ENCODE measurements around the gene SHQ1. TPM values are rescaled to one million over a fixed set of nuclear protein-coding genes. Genes with fewer than 3 reads are reported as not detected.

Gene SHQ1
- total and polyA plus RNA-seq, 2 of the 4 experiments (the other 2 are of a cell fraction): 10.4 to 19.4 TPM

DNA sequence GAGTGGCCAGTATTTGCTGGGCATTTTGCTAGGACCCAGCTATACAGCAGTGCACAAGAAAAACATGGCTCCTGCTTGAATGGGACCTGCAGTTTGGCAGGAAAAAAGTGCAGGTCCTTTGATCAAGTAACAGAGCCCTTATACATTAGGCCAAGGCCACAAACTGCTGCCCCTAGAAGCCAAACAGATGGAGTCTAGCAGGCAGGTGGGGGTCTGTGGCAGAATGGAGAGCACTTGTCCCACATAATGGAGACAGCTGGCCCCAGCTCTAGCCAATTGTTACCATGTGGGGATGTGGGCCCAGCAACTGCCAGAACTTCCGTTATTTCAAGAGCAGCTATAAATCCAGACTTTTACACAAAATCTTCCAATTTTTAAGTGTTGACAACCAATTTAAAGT lies 79.3 kb downstream of the SHQ1 start:
- Histone ChIP-seq H2AFZ (replicated peaks; ENCODE audit: low read length, poor library complexity) (no peak overlapping the region), H3K9me1 (ENCODE audit: insufficient read depth, low read length) (no peaks in the 10 kb centered on the region; the same call in 1 of the 2 replicates), H3K14ac (replicated peaks; ENCODE audit: low read depth, low read length) (no peak overlapping the region), H3K27me3 (ENCODE audit: control insufficient read depth, insufficient read depth, low read length) (no peaks in the 10 kb centered on the region), H3K79me1 (ENCODE audit: low read depth in 1 of 2, low read length in 2 of 2) (no peaks in the 10 kb centered on the region; a peak in 1 of 4 replicates), H3K4ac (ENCODE audit: low read depth, low read length) (no peak overlapping the region), H3K4me1 (ENCODE audit: control insufficient read depth, insufficient read depth, low read length) (no peaks in the 10 kb centered on the region), H3K9me3 (ENCODE audit: control insufficient read depth, insufficient read depth, low read length) (no peaks in the 10 kb centered on the region), H3K23ac (ENCODE audit: low read depth, low read length) (no peak overlapping the region), H2BK15ac (ENCODE audit: low read depth, low read length) (no peak overlapping the region), H4K5ac (ENCODE audit: low read depth, low read length) (no peak overlapping the region), H4K91ac (ENCODE audit: insufficient read depth, low read depth, low read length) (no peak overlapping the region), H3K9ac (ENCODE audit: low read depth, low read length) (no peak overlapping the region), H2AK9ac (replicated peaks; ENCODE audit: low read depth, low read length, poor library complexity) (no peak overlapping the region), H3K18ac (ENCODE audit: low read depth, low read length) (no peak overlapping the region), H3K4me2 (ENCODE audit: low read depth, low read length) (no peak overlapping the region), H3K27ac (ENCODE audit: insufficient read depth, low read length) (no peak overlapping the region), H4K8ac (ENCODE audit: low read depth in 2 of 2, low read length in 2 of 2) (no peak overlapping the region), H4K20me1 (ENCODE audit: insufficient read depth, low read length) (no peaks in the 10 kb centered on the region), H2BK120ac (ENCODE audit: low read depth, low read length) (no peak overlapping the region), H3K36me3 (ENCODE audit: control insufficient read depth, insufficient read depth, low read length) (peaks cover 2% of the 10 kb centered on the region; the same call in 1 of the 2 replicates), H3K4me3 (ENCODE audit: insufficient read depth, low read depth, low read length) (no peak overlapping the region), H3K56ac (ENCODE audit: extremely low read depth, insufficient read depth, low read length) (no peak overlapping the region), H2BK5ac (ENCODE audit: low read depth, low read length, poor library complexity, severe bottlenecking) (no peak overlapping the region), H2BK20ac (ENCODE audit: low read depth, low read length) (no peak overlapping the region), H2AK5ac (ENCODE audit: low read depth, low read length) (no peak overlapping the region)
- intact Hi-C loops (cut with micrococcal nuclease): loop anchor here (10.0 kb wide), 1 partner anchor 466 kb away; no protein-coding TSS in a partner anchor
- no peak for TF ChIP-seq FOS (IDR thresholded peaks at IDR 0.05; ENCODE audit: low read depth, low read length)
- TF ChIP-seq MAZ (IDR thresholded peaks at IDR 0.05; ENCODE audit: borderline replicate concordance, low read depth, low read length): no peak
- no peak for TF ChIP-seq POLR2A (IDR thresholded peaks at IDR 0.05; ENCODE audit: low read depth, low read length)
- dilution Hi-C loops (cut with HindIII; ENCODE audit: low sequenced_read_pairs, unreplicated experiment): no loop called here
- no TSS peak for BruUV-seq (replicated peaks)
- POLR2A ChIA-PET (ENCODE audit: unreplicated experiment): no interaction called here
- CTCF ChIA-PET: no interaction called here
- 100% methylated on average over 1 of the region's 1 CpG; no CpG with 5 or more reads in 1 of the 2 experiments for WGBS, 2 experiments (ENCODE audit: extremely low coverage in 2 of 2, insufficient read length in 1 of 2)
- ATAC-seq (ENCODE audit: low read depth) (no peak), DNase-seq (no peak)
- in situ Hi-C loops (cut with MboI; ENCODE audit: low sequenced_read_pairs): no loop called here
